HFFc6 (cell line): ENCODE data around the gene PCCA. TPM values are rescaled to one million over a fixed set of nuclear protein-coding genes. Genes with fewer than 3 reads are reported as not detected.

Experiments
- DNase-seq: peaks from one replicate; pipeline ENCODE4 v3.0.0-alpha.2; 2018
- H3K27ac Mint-ChIP-seq: 2 replicates; pipeline ENCODE4 v1.8.0; 2020; ENCODE audit warnings: mild to moderate bottlenecking, mixed read lengths
- H3K27me3 Mint-ChIP-seq: 2 replicates; pipeline ENCODE4 v1.8.0; 2021; ENCODE audit warnings: mild to moderate bottlenecking, moderate library complexity, mixed read lengths; ENCODE audit not compliant: insufficient read depth
- H3K36me3 Mint-ChIP-seq: 2 replicates; pipeline ENCODE4 v1.8.0; 2021; ENCODE audit warnings: low read depth, mixed read lengths
- H3K4me1 Mint-ChIP-seq: 2 replicates; pipeline ENCODE4 v1.8.0; 2020; ENCODE audit warnings: low read depth, mixed read lengths
- H3K4me3 Mint-ChIP-seq: 2 replicates; pipeline ENCODE4 v1.8.0; 2020; ENCODE audit warnings: mild to moderate bottlenecking, moderate library complexity, mixed read lengths
- H3K9me3 Mint-ChIP-seq: 2 replicates; pipeline ENCODE4 v1.8.0; 2020; ENCODE audit warnings: mild to moderate bottlenecking, mixed read lengths
- CTCF ChIP-seq: fragments of 200-600 bp; sonication (generic); IDR thresholded peaks from 2 replicates; pipeline ENCODE4 v1.5.0; 2021; ENCODE audit warnings: antibody characterized with exemption, mild to moderate bottlenecking
- total RNA-seq, 6 experiments: library from RNA; stranded (reverse); fragmentation: NEBNext Ultra II Directional; extraction: Animal tissue kit (Norgen Biotek cat#: 25700); gene quantifications; 2 replicates in 1 of 6; 3 replicates in 5 of 6; pipeline ENCODE4 v1.2.3, GENCODE V29; 2021

The PCCA gene
- total RNA-seq, 6 experiments from 2014 or later, result 12.9 to 16.9 (median 14.7) TPM

- DNase-seq, result no peak
- Mint-ChIP-seq H3K9me3 (no peaks in the 10 kb centered on the region), H3K27me3 (no peaks in the 10 kb centered on the region; the same call in 1 of the 2 replicates), H3K36me3 (peaks cover 4% of the 10 kb centered on the region; the same call in 1 of the 2 replicates), H3K4me3 (0 out of 2 replicates have a peak overlapping the region, but pooled peaks have one; percentile 45), H3K27ac (no peak overlapping the region), H3K4me1 (peaks cover 5% of the 10 kb centered on the region; the same call in 1 of the 2 replicates)
- no peak for TF ChIP-seq CTCF
These were observed 267.5 kb downstream of the PCCA start for GRCh38 chr13:100356426-100356825.

- no peak for DNase-seq
- Mint-ChIP-seq H3K4me1 (peaks cover 5% of the 10 kb centered on the region; the same call in 1 of the 2 replicates), H3K36me3 (peaks cover 4% of the 10 kb centered on the region; the same call in 1 of the 2 replicates), H3K4me3 (peak overlapping the region; percentile 45; the same call in 1 of the 2 replicates), H3K27ac (no peak overlapping the region), H3K27me3 (no peaks in the 10 kb centered on the region; the same call in 1 of the 2 replicates), H3K9me3 (no peaks in the 10 kb centered on the region)
- TF ChIP-seq CTCF, result no peak
These were observed 268.0 kb downstream of the PCCA start for GRCh38 chr13:100356889-100357288.

GRCh38 chr13:100357764-100358163, 268.9 kb downstream of the PCCA start:
- Mint-ChIP-seq H3K36me3 (peaks cover 4% of the 10 kb centered on the region; the same call in 1 of the 2 replicates), H3K4me3 (no peak overlapping the region), H3K4me1 (peaks cover 12% of the 10 kb centered on the region), H3K27ac (no peak overlapping the region), H3K9me3 (no peaks in the 10 kb centered on the region), H3K27me3 (no peaks in the 10 kb centered on the region; the same call in 1 of the 2 replicates)
- DNase-seq, result no peak
- no peak for TF ChIP-seq CTCF

- H3K36me3 Mint-ChIP-seq, result no peaks in the 10 kb centered on the region
- H3K9me3 Mint-ChIP-seq, result no peaks in the 10 kb centered on the region
- no peak overlapping the region for H3K4me3 Mint-ChIP-seq
- DNase-seq, result no peak
- no peak for TF ChIP-seq CTCF
- no peak overlapping the region for H3K27ac Mint-ChIP-seq
- no peaks in the 10 kb centered on the region for H3K27me3 Mint-ChIP-seq
- peaks cover 41% of the 10 kb centered on the region for H3K4me1 Mint-ChIP-seq
These were observed 272.6 kb downstream of the PCCA start for GRCh38 chr13:100361504-100361903.

- no peak overlapping the region for H3K27ac Mint-ChIP-seq
- H3K4me1 Mint-ChIP-seq, result peaks cover 41% of the 10 kb centered on the region
- H3K36me3 Mint-ChIP-seq, result no peaks in the 10 kb centered on the region
These were observed 273.5 kb downstream of the PCCA start for GRCh38 chr13:100362371-100362770.

More at GRCh38 chr13:100362371-100362770, 273.5 kb downstream of the PCCA start:
- DNase-seq, result no peak
- H3K9me3 Mint-ChIP-seq, result no peaks in the 10 kb centered on the region
- no peak overlapping the region for H3K4me3 Mint-ChIP-seq
- no peak for TF ChIP-seq CTCF
- H3K27me3 Mint-ChIP-seq, result no peaks in the 10 kb centered on the region
